IMR-90 (cell line): Measurements from ENCODE around the gene ANOS1. TPM values are rescaled to one million over a fixed set of nuclear protein-coding genes. Genes with fewer than 3 reads are reported as not detected.

ENCODE experiments used
- ATAC-seq: fragments of 200-7000 bp; cut with Tn5 transposase; 2 replicates; pipeline ENCODE4 v1.9.1; 2020; ENCODE audit warnings: low read depth, mild to moderate bottlenecking, moderate library complexity
- BruUV-seq: library from RNA; stranded (reverse); fragments of 400-500 nt; replicated peaks from 2 replicates; lab custom pipeline; 2021; lab: Mats Ljungman, UMichigan
- CTCF ChIA-PET: fragments of 300-600 bp; formaldehyde crosslinking; extraction: SDS; loops from one replicate; lab custom pipeline; 2021; ENCODE audit warnings: antibody characterized with exemption; lab: Yijun Ruan, JAX
- POLR2A ChIA-PET: fragments of 300-600 bp; sonication (Branson Sonifier 250); formaldehyde crosslinking; loops from one replicate; lab custom pipeline; 2022; ENCODE audit warnings: antibody characterized with exemption; ENCODE audit not compliant: unreplicated experiment; lab: Charles Lee
- DNase-seq: peaks from one replicate; pipeline ENCODE4 v3.0.0; 2013
- H2AFZ ChIP-seq: replicated peaks from 2 replicates; pipeline ENCODE3; 2013; ENCODE audit warnings: low read length, mild to moderate bottlenecking; ENCODE audit not compliant: poor library complexity
- H2AK5ac ChIP-seq: 2 replicates; pipeline ENCODE4 v1.6.1; 2013; ENCODE audit warnings: low read depth, low read length, inconsistent platforms
- H2AK9ac ChIP-seq: replicated peaks from 2 replicates; pipeline ENCODE3; 2013; ENCODE audit warnings: mild to moderate bottlenecking, low read depth, low read length, moderate library complexity; ENCODE audit not compliant: poor library complexity
- H2BK120ac ChIP-seq: 2 replicates; pipeline ENCODE4 v1.6.1; 2013; ENCODE audit warnings: low read depth, low read length, inconsistent platforms
- H2BK15ac ChIP-seq: 3 replicates; pipeline ENCODE4 v1.6.1; 2013; ENCODE audit warnings: low read depth, low read length, inconsistent platforms
- H2BK20ac ChIP-seq: 2 replicates; pipeline ENCODE4 v1.6.1; 2013; ENCODE audit warnings: low read depth, mild to moderate bottlenecking, inconsistent platforms, low read length, moderate library complexity
- H2BK5ac ChIP-seq: 2 replicates; pipeline ENCODE4 v1.6.1; 2013; ENCODE audit warnings: mild to moderate bottlenecking, low read depth, low read length, inconsistent platforms; ENCODE audit not compliant: poor library complexity, severe bottlenecking
- H3K14ac ChIP-seq: replicated peaks from 2 replicates; pipeline ENCODE4 v1.6.1; 2013; ENCODE audit warnings: low read depth, low read length, inconsistent platforms
- H3K18ac ChIP-seq: 2 replicates; pipeline ENCODE4 v1.6.1; 2013; ENCODE audit warnings: low read depth, low read length, control low read depth
- H3K23ac ChIP-seq: 2 replicates; pipeline ENCODE4 v1.6.1; 2013; ENCODE audit warnings: low read depth, low read length, inconsistent platforms
- H3K27ac ChIP-seq: 2 replicates; pipeline ENCODE4 v1.5.1; 2013; ENCODE audit warnings: mild to moderate bottlenecking, control low read depth, low read length; ENCODE audit not compliant: insufficient read depth
- H3K27me3 ChIP-seq: 2 replicates; pipeline ENCODE4 v1.6.1; 2013; ENCODE audit warnings: low read length; ENCODE audit not compliant: control insufficient read depth, insufficient read depth
- H3K36me3 ChIP-seq: 2 replicates; pipeline ENCODE4 v1.6.1; 2013; ENCODE audit warnings: low read length, mixed read lengths; ENCODE audit not compliant: control insufficient read depth, insufficient read depth
- H3K4ac ChIP-seq: 2 replicates; pipeline ENCODE4 v1.6.1; 2013; ENCODE audit warnings: low read depth, low read length, inconsistent platforms
- H3K4me1 ChIP-seq: 2 replicates; pipeline ENCODE4 v1.6.1; 2013; ENCODE audit warnings: low read length, mixed read lengths; ENCODE audit not compliant: control insufficient read depth, insufficient read depth
- H3K4me2 ChIP-seq: 2 replicates; pipeline ENCODE4 v1.6.1; 2013; ENCODE audit warnings: low read depth, mild to moderate bottlenecking, control low read depth, low read length, moderate library complexity
- H3K4me3 ChIP-seq: 2 replicates; pipeline ENCODE4 v1.5.1; 2013; ENCODE audit warnings: low read depth, mild to moderate bottlenecking, control low read depth, low read length, moderate library complexity; ENCODE audit not compliant: insufficient read depth
- H3K56ac ChIP-seq: 2 replicates; pipeline ENCODE4 v1.6.1; 2013; ENCODE audit warnings: low read length, inconsistent platforms; ENCODE audit not compliant: insufficient read depth; ENCODE audit errors: extremely low read depth
- H3K79me1 ChIP-seq, 2 experiments: 2 replicates each; pipeline ENCODE4 v1.6.1; 2013; ENCODE audit warnings: low read length in 2 of 2, inconsistent platforms in 1 of 2, low read depth in 1 of 2
- H3K9ac ChIP-seq: 2 replicates; pipeline ENCODE4 v1.6.1; 2013; ENCODE audit warnings: low read depth, low read length, control low read depth
- H3K9me1 ChIP-seq: 2 replicates; pipeline ENCODE4 v1.6.1; 2013; ENCODE audit warnings: low read length, inconsistent platforms; ENCODE audit not compliant: insufficient read depth
- H3K9me3 ChIP-seq: 2 replicates; pipeline ENCODE4 v1.6.1; 2013; ENCODE audit warnings: low read length; ENCODE audit not compliant: control insufficient read depth, insufficient read depth
- H4K20me1 ChIP-seq: 2 replicates; pipeline ENCODE4 v1.6.1; 2013; ENCODE audit warnings: low read length, inconsistent platforms; ENCODE audit not compliant: insufficient read depth
- H4K5ac ChIP-seq: 2 replicates; pipeline ENCODE4 v1.6.1; 2013; ENCODE audit warnings: mild to moderate bottlenecking, low read depth, low read length, control low read depth
- H4K8ac ChIP-seq, 2 experiments: 2 replicates each; pipeline ENCODE4 v1.6.1; 2013; ENCODE audit warnings: low read depth in 2 of 2, low read length in 2 of 2, control low read depth in 1 of 2, inconsistent platforms in 1 of 2
- H4K91ac ChIP-seq: 2 replicates; pipeline ENCODE4 v1.6.1; 2013; ENCODE audit warnings: low read depth, low read length, inconsistent platforms; ENCODE audit not compliant: insufficient read depth
- BHLHE40 ChIP-seq: fragments of 150-350 bp; IDR thresholded peaks from 2 replicates; pipeline ENCODE4 v1.6.1; 2016; ENCODE audit warnings: mild to moderate bottlenecking, low read depth, low read length
- CEBPB ChIP-seq: IDR thresholded peaks from 2 replicates; pipeline ENCODE4 v1.6.1; 2012; ENCODE audit warnings: low read depth, low read length, improper control_type of control experiment
- CHD1 ChIP-seq: IDR thresholded peaks from 2 replicates; pipeline ENCODE4 v1.6.1; 2012; ENCODE audit warnings: low read depth, low read length, improper control_type of control experiment
- FOS ChIP-seq: fragments of 150-350 bp; IDR thresholded peaks from 2 replicates; pipeline ENCODE4 v1.6.1; 2016; ENCODE audit warnings: low read depth, low read length
- MAFK ChIP-seq: IDR thresholded peaks from 2 replicates; pipeline ENCODE4 v1.6.1; 2012; ENCODE audit warnings: low read depth, low read length, improper control_type of control experiment
- MAZ ChIP-seq: IDR thresholded peaks from 2 replicates; pipeline ENCODE4 v1.6.1; 2012; ENCODE audit warnings: low read depth, mild to moderate bottlenecking, low read length, improper control_type of control experiment, moderate library complexity, borderline replicate concordance
- MXI1 ChIP-seq: IDR thresholded peaks from 2 replicates; pipeline ENCODE4 v1.6.1; 2012; ENCODE audit warnings: low read depth, mild to moderate bottlenecking, low read length, moderate library complexity, borderline replicate concordance
- NFE2L2 ChIP-seq: fragments of 150-350 bp; IDR thresholded peaks from 2 replicates; pipeline ENCODE4 v1.6.1; 2016; ENCODE audit warnings: low read depth, mild to moderate bottlenecking, low read length
- POLR2A ChIP-seq: IDR thresholded peaks from 2 replicates; pipeline ENCODE4 v1.6.1; 2012; ENCODE audit warnings: mild to moderate bottlenecking, low read depth, low read length
- RAD21 ChIP-seq: IDR thresholded peaks from 2 replicates; pipeline ENCODE4 v1.6.1; 2012; ENCODE audit warnings: low read length, improper control_type of control experiment
- RCOR1 ChIP-seq: IDR thresholded peaks from 2 replicates; pipeline ENCODE4 v1.6.1; 2012; ENCODE audit warnings: mild to moderate bottlenecking, low read length, improper control_type of control experiment; ENCODE audit not compliant: insufficient replicate concordance
- RFX5 ChIP-seq: IDR thresholded peaks from 2 replicates; pipeline ENCODE4 v1.8.0; 2012; ENCODE audit warnings: low read depth, mild to moderate bottlenecking, low read length, moderate library complexity
- SMC3 ChIP-seq: fragments of 150-350 bp; IDR thresholded peaks from 2 replicates; pipeline ENCODE4 v1.6.1; 2016; ENCODE audit warnings: low read depth, mild to moderate bottlenecking, antibody characterized with exemption, low read length, moderate library complexity
- WGBS, 2 experiments: methylation state at CpG; one replicate each; pipeline versions ENCODE4 v1.1.5 to v1.1.7; 2013; ENCODE audit warnings: missing lambda C conversion rate in 2 of 2; ENCODE audit not compliant: insufficient read length in 1 of 2; ENCODE audit errors: extremely low coverage in 2 of 2; 5-methylcytosine and 5-hydroxymethylcytosine counted together
- dilution Hi-C: fragments of 300-500 bp; cut with HindIII; formaldehyde crosslinking; loops from one replicate; pipeline ENCODE4 v1.14.3; 2018; ENCODE audit warnings: low sequenced_read_pairs; ENCODE audit not compliant: unreplicated experiment
- in situ Hi-C: fragments of 300-500 bp; cut with MboI; formaldehyde crosslinking; loops from 3 replicates; pipeline ENCODE4 v1.14.3; 2019; ENCODE audit warnings: low sequenced_read_pairs, inconsistent platforms, mixed read lengths
- intact Hi-C: fragments of 100-400 bp; cut with micrococcal nuclease; formaldehyde crosslinking; loops from 2 replicates; pipeline ENCODE4 v1.10.0; 2022
- polyA plus RNA-seq, 3 experiments: library from polyadenylated mRNA; depleted of rRNA; stranded (reverse); fragments of >200 nt; gene quantifications; 2 replicates each; pipeline ENCODE4 v1.2.3, GENCODE V29; 2012; ENCODE audit warnings: low replicate concordance in 1 of 3
- total RNA-seq: library from RNA; depleted of rRNA; stranded (reverse); fragments of >200 nt; gene quantifications from 2 replicates; pipeline ENCODE4 v1.2.3, GENCODE V29; 2012
- TF ChIP-seq, protein P1 (sequence below): fragments of 150-350 bp; IDR thresholded peaks from 2 replicates; pipeline ENCODE4 v1.6.1; 2016; ENCODE audit warnings: low read depth, mild to moderate bottlenecking, low read length, moderate library complexity, borderline replicate concordance
- TF ChIP-seq, protein P2 (sequence below): conservative IDR thresholded peaks from 2 replicates; pipeline ENCODE4 v1.5.1; 2012; ENCODE audit warnings: mild to moderate bottlenecking, low read depth, low read length, improper control_type of control experiment
- TF ChIP-seq, protein P3 (sequence below): fragments of 150-350 bp; IDR thresholded peaks from 2 replicates; pipeline ENCODE4 v1.6.1; 2017; ENCODE audit warnings: mild to moderate bottlenecking, antibody characterized with exemption, low read length, low read depth

ANOS1 gene
- total and polyA plus RNA-seq, 2 of the 4 experiments (the other 2 are of a cell fraction) = under 0.01 to 0.17 TPM

DNA sequence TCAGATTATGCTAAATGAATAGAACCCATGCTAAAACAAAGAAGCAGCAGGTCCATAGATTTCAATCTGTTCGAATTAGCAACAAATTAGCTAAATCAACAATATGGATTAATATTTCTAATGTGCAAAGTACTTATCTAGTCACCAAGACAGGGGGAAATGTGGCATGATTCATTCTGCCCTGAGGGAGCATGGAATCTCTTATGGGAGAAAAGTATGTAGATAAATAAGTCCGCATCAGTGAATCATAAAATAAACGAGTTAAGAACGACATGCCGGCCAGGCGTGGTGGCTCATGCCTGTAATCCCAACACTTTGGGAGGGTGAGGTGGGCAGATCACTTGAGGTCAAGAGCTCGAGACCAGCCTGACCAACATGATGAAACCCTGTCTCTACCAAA is 102.1 kb downstream of the ANOS1 start:
- H3K9me3 ChIP-seq = peaks cover 5% of the 10 kb centered on the region; the same call in 1 of the 2 replicates
- no peak overlapping the region for H4K91ac ChIP-seq
- no peak overlapping the region for H4K8ac ChIP-seq
- no peaks in the 10 kb centered on the region for H3K9me1 ChIP-seq
- no peak overlapping the region for H3K9ac ChIP-seq
- no peak overlapping the region for H2AFZ ChIP-seq
- POLR2A ChIA-PET = no interaction called here
- H3K23ac ChIP-seq = no peak overlapping the region
- no peak overlapping the region for H3K18ac ChIP-seq
- intact Hi-C loops = no loop called here
- no TSS peak for BruUV-seq
- no CpG with 5 or more reads among the region's 7 CpGs for WGBS, 2 experiments
- no peak overlapping the region for H3K56ac ChIP-seq
- no peak overlapping the region for H2BK20ac ChIP-seq
- no peak overlapping the region for H2BK120ac ChIP-seq
- H2BK15ac ChIP-seq = no peak overlapping the region
- H3K36me3 ChIP-seq = no peaks in the 10 kb centered on the region
- no peaks in the 10 kb centered on the region for H3K4me1 ChIP-seq
- CTCF ChIA-PET = no interaction called here
- no peak overlapping the region for H2AK5ac ChIP-seq
- ATAC-seq (no peak), DNase-seq (peak; percentile 4)
- H3K4me2 ChIP-seq = no peak overlapping the region
- TF ChIP-seq CEBPB (no peak), MXI1 (no peak), MAFK (no peak), NFE2L2 (no peak), SMC3 (no peak), CHD1 (no peak), RFX5 (no peak), MAZ (no peak), BHLHE40 (no peak), RAD21 (no peak), RCOR1 (no peak), POLR2A (no peak), FOS (no peak)
- TF ChIP-seq, protein P1, sequence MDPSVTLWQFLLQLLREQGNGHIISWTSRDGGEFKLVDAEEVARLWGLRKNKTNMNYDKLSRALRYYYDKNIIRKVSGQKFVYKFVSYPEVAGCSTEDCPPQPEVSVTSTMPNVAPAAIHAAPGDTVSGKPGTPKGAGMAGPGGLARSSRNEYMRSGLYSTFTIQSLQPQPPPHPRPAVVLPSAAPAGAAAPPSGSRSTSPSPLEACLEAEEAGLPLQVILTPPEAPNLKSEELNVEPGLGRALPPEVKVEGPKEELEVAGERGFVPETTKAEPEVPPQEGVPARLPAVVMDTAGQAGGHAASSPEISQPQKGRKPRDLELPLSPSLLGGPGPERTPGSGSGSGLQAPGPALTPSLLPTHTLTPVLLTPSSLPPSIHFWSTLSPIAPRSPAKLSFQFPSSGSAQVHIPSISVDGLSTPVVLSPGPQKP = no peak
- TF ChIP-seq, protein P2, sequence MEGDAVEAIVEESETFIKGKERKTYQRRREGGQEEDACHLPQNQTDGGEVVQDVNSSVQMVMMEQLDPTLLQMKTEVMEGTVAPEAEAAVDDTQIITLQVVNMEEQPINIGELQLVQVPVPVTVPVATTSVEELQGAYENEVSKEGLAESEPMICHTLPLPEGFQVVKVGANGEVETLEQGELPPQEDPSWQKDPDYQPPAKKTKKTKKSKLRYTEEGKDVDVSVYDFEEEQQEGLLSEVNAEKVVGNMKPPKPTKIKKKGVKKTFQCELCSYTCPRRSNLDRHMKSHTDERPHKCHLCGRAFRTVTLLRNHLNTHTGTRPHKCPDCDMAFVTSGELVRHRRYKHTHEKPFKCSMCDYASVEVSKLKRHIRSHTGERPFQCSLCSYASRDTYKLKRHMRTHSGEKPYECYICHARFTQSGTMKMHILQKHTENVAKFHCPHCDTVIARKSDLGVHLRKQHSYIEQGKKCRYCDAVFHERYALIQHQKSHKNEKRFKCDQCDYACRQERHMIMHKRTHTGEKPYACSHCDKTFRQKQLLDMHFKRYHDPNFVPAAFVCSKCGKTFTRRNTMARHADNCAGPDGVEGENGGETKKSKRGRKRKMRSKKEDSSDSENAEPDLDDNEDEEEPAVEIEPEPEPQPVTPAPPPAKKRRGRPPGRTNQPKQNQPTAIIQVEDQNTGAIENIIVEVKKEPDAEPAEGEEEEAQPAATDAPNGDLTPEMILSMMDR = no peak
- TF ChIP-seq, protein P3, sequence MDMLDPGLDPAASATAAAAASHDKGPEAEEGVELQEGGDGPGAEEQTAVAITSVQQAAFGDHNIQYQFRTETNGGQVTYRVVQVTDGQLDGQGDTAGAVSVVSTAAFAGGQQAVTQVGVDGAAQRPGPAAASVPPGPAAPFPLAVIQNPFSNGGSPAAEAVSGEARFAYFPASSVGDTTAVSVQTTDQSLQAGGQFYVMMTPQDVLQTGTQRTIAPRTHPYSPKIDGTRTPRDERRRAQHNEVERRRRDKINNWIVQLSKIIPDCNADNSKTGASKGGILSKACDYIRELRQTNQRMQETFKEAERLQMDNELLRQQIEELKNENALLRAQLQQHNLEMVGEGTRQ = no peak
- H2BK5ac ChIP-seq = no peak overlapping the region
- no peak overlapping the region for H4K5ac ChIP-seq
- H4K20me1 ChIP-seq = no peaks in the 10 kb centered on the region
- H3K4me3 ChIP-seq = no peak overlapping the region
- no peak overlapping the region for H3K27ac ChIP-seq
- H3K27me3 ChIP-seq = no peaks in the 10 kb centered on the region
- H3K79me1 ChIP-seq = no peaks in the 10 kb centered on the region
- H3K4ac ChIP-seq = no peak overlapping the region
- dilution Hi-C loops = no loop called here
- in situ Hi-C loops = no loop called here
- no peak overlapping the region for H2AK9ac ChIP-seq
- no peak overlapping the region for H3K14ac ChIP-seq
